SH-SY5Y (cell line): ENCODE measurements around the gene RAP1GAP.

Source experiments
- GATA2 ChIP-seq: IDR thresholded peaks from 2 replicates; pipeline ENCODE4 v1.6.1; 2011; ENCODE audit warnings: mild to moderate bottlenecking, low read depth, low read length
- GATA3 ChIP-seq: IDR thresholded peaks from 2 replicates; pipeline ENCODE4 v1.6.1; 2011; ENCODE audit warnings: low read depth, mild to moderate bottlenecking, low read length, moderate library complexity

- TF ChIP-seq GATA2 (no peak), GATA3 (no peak)
Measured at GRCh38 chr1:21586222-21586621, 82.9 kb downstream of the RAP1GAP start.
